HG03025 (cell line): ENCODE data around the gene KNDC1.

Experiments
- ATAC-seq: cut with Tn5 transposase; IDR thresholded peaks from one replicate; pipeline ENCODE4 v1.9.1; 2021; ENCODE audit warnings: mild to moderate bottlenecking, moderate library complexity; ENCODE audit not compliant: unreplicated experiment, low FRiP score

KNDC1 gene

GRCh38 chr10:133236401-133237240 is 76.6 kb downstream of the KNDC1 start:
- no peak for ATAC-seq

- no peak for ATAC-seq
These were observed 77.2 kb downstream of the KNDC1 start for GRCh38 chr10:133237241-133237587.

DNA sequence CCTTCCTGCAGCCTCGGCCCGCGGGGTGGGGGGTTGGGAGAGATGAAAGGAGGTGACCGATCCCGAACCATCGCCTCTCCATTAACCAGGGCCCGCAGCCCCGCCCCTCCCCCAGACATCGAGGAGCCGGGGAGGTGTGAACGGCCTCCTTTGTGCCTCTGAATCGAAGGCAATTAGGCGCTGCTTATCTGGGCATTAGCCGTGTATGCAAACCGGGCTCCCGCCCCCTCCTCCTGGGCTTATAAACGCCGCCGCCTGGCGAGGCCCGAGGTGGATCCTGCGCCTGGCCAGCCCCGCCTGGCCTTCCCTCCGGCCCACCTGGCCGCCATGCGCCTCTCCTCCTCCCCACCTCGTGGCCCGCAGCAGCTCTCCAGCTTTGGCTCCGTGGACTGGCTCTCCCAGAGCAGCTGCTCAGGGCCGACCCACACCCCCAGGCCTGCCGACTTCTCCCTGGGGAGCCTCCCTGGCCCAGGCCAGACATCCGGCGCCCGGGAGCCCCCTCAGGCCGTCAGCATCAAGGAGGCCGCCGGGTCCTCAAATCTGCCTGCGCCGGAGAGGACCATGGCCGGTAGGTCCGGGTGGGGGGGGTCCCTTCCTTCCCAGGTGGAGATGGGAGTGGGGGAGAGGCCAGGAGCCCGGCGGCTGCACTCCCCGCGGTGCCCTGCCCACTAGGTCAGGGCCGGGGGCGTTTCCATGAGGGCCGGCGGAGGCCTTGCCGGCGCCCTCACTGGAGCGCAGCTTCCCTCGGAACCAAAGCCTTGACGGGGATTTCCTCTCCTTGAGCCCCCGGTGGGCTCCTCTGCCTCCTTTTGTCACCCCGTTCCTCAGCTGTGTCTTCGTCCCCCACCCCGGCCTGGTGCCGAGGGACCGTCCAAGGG is 77.8 kb downstream of the KNDC1 start, which contains the start of gene VENTX:
VENTX (plus strand) TSS at position 268 of the 878 bp plus-strand sequence; CDS start at position 328, 60 bp downstream.
- no peak for ATAC-seq

DNA sequence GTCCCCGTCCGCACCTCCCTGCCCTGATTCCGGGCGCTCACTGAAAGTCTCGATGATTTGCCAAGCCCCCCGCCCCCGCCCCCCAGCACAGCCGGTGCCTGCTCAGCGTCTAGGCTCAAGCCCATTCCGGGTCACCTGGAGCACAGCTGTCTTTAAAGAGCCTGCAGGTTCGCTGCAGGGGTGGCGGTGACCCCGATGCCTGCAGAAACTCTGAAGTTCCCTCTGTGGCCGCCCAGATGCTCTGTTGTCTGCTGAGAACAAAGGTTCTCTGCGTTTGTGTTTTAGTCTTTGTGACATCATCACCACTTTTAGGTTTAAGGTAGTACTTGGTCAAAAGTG is 78.4 kb downstream of the KNDC1 start:
- ATAC-seq: no peak

- ATAC-seq: no peak
These were observed 80.0 kb downstream of the KNDC1 start for GRCh38 chr10:133239990-133240389.

GRCh38 chr10:133241501-133242205 is 81.6 kb downstream of the KNDC1 start:
- ATAC-seq: no peak

GRCh38 chr10:133242611-133243356 is 82.8 kb downstream of the KNDC1 start:
- ATAC-seq: no peak

- ATAC-seq: no peak
These were observed 83.6 kb downstream of the KNDC1 start for GRCh38 chr10:133243593-133243992.

- no peak for ATAC-seq
These were observed 85.6 kb downstream of the KNDC1 start for GRCh38 chr10:133245439-133246235.

DNA sequence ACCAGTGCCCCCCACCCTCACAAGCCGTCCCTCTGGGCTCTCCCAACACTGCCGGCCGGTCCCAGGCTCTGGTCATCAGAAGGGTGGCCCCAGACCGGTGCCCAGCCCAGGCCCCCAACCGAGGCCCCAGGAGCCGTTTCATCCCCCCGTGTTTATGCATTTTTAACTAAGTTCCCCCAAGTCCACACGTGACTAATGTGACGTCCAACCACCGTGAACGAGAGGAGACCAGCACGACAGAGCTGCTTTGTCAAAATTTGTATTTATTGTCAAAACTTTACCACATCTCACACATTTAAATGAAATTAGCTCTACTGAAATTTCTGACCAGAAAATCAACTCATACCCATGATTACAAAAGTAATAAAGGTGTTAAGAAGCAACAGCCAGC is 86.2 kb downstream of the KNDC1 start:
- no peak for ATAC-seq

DNA sequence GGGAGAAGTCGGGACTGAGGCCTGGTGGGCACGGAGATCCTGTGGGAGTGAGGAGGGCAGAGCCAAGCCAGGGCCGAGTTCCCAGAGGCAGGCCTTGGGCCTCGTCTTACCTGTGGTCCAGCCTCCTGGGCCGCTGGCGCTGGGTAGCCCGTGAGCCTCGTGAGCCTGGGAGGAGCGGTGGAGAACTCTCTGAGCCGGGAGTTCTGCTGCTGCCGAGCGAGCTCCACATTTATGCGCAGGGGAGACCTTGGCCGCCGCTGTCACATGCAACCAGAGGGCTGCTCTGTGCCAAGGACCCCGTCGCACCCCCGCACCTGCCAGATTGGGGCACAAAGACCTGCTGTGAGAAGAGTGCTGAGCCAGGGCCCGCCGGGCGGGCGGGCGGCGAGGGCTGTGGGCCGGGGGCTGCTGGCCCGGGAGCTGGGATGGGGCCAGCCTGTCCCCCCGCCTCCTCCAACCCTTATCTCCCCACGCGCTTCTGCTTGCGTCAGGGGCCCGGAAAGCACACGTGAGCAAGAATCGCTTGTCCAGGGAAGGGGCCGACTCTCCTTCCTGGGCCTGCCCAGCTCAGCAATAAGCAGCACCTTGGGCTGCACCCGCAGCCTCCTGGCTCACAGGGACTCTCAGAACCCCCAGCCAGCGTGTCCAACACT is 87.8 kb downstream of the KNDC1 start:
- ATAC-seq: no peak

DNA sequence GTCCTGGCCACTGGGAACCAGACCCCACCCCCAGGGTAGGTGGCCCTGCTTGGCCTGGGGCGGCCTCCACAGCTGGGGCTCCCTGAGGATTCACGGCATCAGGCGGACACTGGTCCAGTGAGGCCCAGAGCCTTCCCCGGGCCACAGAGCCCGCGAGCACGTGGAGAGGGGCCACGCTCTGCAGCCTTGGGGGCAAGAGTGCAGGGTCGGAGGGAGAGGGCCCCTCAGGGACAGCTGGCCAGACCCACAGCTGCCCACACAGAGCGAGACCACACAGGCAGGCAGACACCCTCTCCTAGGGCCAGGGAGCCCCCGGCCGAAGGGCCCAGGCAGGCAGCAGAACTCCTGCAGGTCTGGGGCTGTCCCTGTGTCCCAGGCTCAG is 88.3 kb downstream of the KNDC1 start:
- ATAC-seq: no peak

GRCh38 chr10:133249094-133249780 is 89.2 kb downstream of the KNDC1 start:
- ATAC-seq: no peak

DNA sequence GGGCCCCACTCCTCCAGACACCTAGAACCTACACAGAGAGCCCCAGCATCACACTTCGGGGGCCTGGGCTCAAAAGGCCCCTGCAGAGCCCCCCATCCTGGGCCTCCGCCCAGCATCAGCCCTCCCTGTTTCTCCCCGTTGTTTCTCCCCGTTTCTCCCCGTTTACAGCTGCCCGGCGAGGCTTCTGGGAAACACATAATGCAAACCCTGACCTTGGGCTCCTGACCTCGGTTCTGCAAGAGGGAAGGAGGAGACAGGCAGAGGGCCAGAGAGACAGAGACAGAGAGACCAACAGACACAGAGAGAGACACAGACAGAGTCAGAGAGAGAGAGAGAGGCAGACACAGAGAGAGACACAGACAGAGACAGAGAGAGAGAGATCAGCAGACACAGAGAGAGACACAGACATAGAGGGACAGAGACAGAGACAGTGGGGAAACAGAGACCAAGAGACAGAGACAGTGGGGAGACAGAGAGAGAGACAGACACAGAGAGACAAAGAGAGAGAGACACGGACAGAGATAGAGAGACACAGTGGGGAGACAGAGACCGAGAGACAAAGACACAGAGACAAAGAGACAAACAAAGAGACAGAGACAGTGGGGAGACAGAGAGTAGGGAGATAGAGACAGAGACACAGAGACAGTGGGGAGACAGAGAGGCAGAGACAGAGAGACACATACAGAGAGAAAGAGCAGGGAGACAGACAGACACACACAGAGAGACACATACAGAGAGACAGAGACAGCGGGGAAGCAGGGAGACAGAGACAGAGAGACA is 90.1 kb downstream of the KNDC1 start:
- ATAC-seq: no peak

- no peak for ATAC-seq
These were observed 91.6 kb downstream of the KNDC1 start for GRCh38 chr10:133251388-133252222.

- no peak for ATAC-seq
These were observed 92.2 kb downstream of the KNDC1 start for GRCh38 chr10:133252223-133252552.

DNA sequence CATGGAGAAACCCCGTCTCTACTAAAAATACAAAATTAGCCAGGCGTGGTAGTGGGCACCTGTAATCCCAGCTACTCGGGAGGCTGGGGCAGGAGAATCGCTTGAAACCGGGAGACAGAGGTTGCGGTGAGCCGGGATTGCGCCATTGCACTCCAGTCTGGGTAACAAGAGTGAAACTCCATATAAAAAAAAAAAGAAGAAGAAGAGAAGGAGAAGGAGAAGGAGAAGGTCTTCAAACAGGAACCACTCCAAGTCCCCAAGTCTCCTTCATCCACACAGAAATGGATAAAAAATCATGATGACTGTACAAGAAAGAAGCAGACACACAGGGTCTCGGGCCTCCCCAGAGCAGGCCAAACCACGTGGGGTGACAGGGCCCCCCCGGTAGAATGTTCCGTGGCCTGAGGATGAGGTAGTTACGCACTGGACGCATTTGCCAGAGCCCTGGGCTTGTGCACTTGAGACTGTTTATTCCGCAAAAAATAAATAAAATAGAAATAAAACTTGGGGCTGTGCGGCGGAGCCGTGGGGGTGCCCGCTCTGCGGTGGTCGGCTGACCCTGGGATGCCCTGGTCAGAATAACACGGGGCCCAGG is 93.4 kb downstream of the KNDC1 start:
- no peak for ATAC-seq
